Adrenal gland (tissue), 5 donors: ENCODE data around the gene ACSM6.

ENCODE experiments used
- POLR2A ChIP-seq, 2 donors: fragments of 450-650 bp; IDR thresholded peaks; one replicate each; pipeline ENCODE4 v1.6.1; 2017; ENCODE audit warnings: antibody characterized with exemption in 2 of 2, mild to moderate bottlenecking in 2 of 2, moderate library complexity in 1 of 2
- TF ChIP-seq, protein P1 (sequence below), 6 experiments: fragments of 450-650 bp in 4 of 6; fragments of 200-600 bp in 2 of 6; sonication (generic) in 1 of 6; IDR thresholded peaks; 1 replicate in 5 of 6; 2 replicates in 1 of 6; pipeline versions ENCODE4 v1.5.1 to v1.8.0; 2016 to 2021; ENCODE audit warnings: antibody characterized with exemption in 6 of 6, mild to moderate bottlenecking in 2 of 6, moderate library complexity in 1 of 6
- donor health status: DM: no; HTN: no; CAD: no.

DNA sequence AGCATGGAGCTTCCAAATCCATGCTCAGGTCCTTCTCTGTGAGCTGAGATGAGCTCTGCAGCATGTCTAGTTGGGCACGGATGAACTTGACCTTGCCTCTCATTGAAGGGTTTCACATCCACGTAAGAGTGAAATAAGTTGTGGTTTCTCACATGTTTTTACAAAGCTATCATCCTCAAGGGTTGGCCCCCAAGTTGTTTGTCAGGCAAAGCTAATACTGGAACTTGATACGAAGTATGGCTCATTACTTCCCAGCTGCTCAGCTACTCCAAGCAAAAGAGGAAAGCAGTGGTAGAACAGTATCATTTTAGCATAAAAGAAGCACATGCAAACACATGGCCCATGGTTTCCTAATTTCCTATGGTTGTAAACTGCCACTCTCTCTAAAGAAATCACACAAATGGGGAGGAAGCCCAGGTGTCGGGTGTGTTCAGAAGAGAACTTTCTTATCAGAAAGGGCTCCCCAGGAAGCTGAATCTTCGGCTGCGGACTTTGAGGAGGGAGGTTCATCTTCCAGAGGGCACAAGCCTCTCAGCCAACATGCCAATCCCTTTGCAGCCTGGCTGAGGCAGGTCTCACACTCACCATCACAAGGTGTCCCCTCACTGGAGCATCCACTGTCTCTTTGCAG is 51.5 kb downstream of the ACSM6 start:
- TF ChIP-seq, protein P1, sequence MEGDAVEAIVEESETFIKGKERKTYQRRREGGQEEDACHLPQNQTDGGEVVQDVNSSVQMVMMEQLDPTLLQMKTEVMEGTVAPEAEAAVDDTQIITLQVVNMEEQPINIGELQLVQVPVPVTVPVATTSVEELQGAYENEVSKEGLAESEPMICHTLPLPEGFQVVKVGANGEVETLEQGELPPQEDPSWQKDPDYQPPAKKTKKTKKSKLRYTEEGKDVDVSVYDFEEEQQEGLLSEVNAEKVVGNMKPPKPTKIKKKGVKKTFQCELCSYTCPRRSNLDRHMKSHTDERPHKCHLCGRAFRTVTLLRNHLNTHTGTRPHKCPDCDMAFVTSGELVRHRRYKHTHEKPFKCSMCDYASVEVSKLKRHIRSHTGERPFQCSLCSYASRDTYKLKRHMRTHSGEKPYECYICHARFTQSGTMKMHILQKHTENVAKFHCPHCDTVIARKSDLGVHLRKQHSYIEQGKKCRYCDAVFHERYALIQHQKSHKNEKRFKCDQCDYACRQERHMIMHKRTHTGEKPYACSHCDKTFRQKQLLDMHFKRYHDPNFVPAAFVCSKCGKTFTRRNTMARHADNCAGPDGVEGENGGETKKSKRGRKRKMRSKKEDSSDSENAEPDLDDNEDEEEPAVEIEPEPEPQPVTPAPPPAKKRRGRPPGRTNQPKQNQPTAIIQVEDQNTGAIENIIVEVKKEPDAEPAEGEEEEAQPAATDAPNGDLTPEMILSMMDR (IDR thresholded peaks at IDR 0.05): no peak
- no peak for TF ChIP-seq POLR2A (IDR thresholded peaks at IDR 0.05)
